Fibroblast of skin of abdomen (primary cell): ENCODE results near the gene MAGI2.

Experiments
- DNase-seq: peaks from one replicate; pipeline ENCODE4 v3.0.0-alpha.2; 2013

MAGI2 gene

DNA sequence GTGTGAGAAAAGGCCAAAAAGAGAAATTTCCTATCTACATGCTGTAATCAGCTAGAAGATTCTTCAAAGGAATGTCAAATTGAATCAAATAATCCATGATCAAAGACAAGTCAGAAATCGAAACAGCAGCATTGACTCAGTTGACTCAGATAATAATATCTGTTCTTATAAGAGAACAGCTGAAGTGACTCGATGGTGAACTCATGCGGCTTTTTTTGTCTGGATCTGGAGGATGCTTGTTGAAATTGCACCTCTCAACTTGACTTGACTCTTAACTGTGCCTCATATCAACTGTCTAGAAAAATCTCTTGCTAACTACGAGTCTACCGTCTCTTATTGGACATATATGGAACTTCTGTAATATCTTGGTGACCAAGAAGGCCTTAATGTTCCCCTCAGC is 1055.4 kb downstream of the MAGI2 start:
- DNase-seq = no peak

DNA sequence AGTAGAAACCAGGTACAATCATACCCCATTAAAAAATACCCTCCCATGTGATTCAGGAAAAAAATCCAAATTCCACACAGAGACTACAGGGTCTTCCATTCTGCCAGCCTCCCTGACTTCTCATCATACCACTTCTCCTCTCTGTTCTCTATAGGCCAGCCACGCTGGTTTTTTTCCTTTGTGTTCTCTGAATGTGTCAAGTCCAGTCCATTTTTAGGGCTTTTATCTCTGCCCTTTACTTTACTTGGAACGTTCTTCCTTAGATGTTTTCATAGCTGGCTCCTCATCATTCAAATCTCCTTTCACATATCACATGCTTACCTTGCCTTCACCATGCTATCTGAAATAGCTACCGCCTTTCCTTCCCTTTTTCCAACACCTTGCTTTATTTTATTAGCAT is 1057.3 kb downstream of the MAGI2 start:
- no peak for DNase-seq

- DNase-seq = peak; percentile 58
These were observed 1058.0 kb downstream of the MAGI2 start for GRCh38 chr7:78395298-78396036.

DNA sequence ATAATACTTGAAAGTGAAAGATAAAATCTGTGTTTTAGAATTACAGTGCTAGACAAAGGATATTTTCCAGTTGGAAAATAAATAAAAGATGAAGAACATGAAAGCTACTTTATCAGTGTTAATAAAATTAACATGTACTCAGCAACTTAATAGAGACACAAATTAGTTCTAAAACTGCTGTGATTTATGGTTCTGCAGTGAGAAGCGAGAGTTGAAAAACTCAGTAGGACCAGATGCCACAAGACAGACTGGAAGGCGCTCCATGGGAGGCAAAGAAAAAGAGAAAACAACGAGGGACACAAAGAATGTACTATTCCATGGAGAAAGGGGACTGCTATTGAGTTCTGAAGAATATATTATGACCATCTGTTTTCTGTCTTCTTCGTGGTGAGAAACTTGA is 1064.4 kb downstream of the MAGI2 start:
- no peak for DNase-seq

DNA sequence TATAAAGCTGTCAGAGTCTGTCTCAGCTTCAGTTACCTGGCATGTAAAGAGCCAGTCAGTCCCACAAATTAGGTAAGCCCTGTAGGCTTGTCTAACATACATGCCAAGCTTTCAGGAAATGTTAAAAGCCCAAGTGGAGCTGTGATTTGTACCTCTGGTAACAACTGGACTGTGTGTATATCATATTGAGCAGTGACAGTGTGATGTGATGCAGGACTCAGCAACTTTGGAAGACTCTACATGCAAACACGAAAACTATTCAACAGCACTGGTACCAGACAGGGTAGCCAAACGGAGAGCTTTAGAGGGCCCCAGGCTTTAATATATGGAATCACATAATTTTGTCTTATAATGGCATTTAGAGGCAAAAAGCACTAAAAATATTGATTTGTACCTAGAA is 1066.9 kb downstream of the MAGI2 start:
- no peak for DNase-seq

GRCh38 chr7:78383096-78383880 is 1070.2 kb downstream of the MAGI2 start:
- DNase-seq = no peak

GRCh38 chr7:78379148-78379547 is 1074.3 kb downstream of the MAGI2 start:
- peak; percentile 28 for DNase-seq

- DNase-seq = no peak
These were observed 1075.9 kb downstream of the MAGI2 start for GRCh38 chr7:78377532-78377931.

- DNase-seq = no peak
These were observed 1082.5 kb downstream of the MAGI2 start for GRCh38 chr7:78370936-78371335.

- peak; percentile 45 for DNase-seq
These were observed 1084.7 kb downstream of the MAGI2 start for GRCh38 chr7:78368771-78369170.

DNA sequence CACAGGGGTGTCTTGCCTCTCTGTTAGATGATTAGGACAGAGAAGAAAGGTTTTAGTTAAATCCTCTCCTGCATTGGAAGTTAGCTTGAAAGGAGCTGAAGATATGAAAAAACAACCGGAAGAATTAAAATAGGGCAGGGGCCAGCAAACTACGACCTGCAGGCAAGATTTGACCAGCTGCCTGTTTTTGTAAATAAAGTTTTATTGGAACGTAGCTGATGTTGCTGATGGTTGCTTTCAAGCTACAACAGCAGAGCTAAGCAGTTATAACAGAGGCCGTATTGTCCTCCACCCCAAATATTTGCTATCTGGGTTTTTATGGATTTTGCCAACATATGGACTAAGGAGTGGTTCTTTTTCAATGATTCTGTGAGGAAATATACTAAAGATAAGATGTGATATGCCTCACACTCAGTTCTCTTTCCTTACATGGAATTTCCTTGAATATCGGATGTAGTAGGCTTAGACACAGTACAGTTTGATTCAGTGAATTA is 1086.1 kb downstream of the MAGI2 start:
- no peak for DNase-seq

GRCh38 chr7:78363866-78364265 is 1089.6 kb downstream of the MAGI2 start:
- no peak for DNase-seq

DNA sequence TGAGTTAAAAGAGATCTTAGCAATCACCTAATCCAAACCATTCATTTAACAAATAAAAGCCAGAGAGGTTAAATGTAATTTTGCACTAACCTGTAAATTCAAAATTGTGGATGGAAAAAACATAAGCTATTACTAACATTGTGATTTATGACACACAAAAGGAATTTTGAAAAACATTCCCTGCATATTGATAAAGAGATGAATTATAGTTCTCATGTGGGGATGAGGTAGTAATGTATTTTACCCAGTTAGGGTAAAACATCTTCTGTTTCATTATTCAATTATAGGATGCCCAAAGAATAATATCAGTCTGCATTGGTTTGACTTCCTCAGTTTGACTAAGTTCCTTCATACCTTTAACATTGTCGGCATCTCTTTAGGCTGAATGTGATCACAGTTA is 1093.6 kb downstream of the MAGI2 start:
- DNase-seq = no peak

- no peak for DNase-seq
These were observed 1095.8 kb downstream of the MAGI2 start for GRCh38 chr7:78357709-78358108.

DNA sequence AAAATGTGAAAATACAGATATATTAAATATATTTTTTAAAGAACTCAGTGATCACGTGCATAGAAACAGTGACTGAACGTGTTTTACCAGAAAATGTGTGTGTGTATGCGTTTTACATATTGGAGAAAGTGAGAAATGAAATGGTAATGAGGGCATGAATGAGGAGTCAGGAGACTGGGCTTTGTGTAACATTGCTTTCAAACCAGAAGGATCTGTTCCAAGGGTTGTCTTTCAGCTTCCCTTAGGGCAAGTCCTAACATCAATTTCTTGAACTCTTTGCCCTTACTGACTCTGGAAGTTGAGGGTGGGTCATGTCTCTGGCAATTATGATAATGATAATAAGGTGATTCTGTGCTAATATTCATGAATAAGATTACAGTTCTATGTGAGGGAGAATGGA is 1097.6 kb downstream of the MAGI2 start:
- no peak for DNase-seq

DNA sequence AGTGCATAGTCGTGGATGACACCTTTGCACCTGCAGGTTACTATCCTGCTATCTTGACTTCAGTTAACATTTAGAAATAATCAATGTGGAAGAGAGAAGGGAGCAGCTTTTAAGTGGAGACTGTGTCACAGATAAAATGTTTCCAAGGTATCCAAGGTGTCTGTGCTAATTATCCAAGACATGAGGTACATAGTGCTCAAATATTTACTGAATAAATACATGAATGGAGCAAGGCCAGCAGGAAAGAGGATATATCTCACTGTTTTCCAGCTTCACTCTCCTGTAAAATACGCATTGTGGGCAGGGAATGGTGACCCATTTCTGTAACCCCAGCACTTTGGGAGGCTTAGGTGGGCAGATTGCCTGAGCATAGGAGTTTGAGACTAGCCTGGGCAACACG is 1102.5 kb downstream of the MAGI2 start:
- no peak for DNase-seq

DNA sequence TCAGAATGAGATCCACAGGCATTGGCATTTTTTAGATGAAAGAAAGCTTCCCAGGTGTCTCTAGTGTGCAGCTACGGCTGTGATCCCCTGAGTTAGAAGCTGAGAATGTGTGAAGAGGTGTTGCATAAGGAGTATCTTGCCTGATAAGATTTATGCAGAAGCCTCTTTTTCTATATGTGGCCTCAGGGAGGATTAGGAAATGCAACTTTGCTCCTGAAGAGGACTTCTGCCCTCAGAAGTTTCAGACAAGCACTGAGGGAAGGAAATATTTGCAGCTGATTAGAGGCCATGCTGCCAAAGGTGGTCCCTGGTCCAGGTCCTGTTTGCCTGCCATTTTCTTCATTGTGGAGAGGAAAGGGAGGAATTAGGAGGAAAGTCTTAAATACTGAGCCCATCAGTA is 1103.1 kb downstream of the MAGI2 start:
- no peak for DNase-seq

- DNase-seq = no peak
These were observed 1106.6 kb downstream of the MAGI2 start for GRCh38 chr7:78346827-78347226.

DNA sequence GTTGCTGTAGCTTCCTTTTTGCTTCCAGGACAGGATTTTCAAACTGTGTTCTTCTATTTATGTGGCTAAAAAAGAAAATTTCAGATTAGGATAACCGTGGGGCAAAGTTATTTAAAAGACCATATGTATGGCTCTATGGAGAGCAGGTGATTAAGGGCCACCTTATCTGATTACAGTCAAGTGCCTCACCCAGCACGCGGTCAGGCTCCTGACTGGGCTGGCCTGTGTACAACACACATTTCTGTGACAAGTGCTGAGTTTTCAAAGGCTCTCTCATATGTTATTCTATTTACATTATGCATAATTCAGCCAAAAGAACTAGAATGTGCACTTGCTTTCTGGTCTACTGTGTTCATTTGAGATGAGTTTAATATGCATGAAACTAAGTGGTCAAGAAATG is 1107.5 kb downstream of the MAGI2 start:
- DNase-seq = no peak

DNA sequence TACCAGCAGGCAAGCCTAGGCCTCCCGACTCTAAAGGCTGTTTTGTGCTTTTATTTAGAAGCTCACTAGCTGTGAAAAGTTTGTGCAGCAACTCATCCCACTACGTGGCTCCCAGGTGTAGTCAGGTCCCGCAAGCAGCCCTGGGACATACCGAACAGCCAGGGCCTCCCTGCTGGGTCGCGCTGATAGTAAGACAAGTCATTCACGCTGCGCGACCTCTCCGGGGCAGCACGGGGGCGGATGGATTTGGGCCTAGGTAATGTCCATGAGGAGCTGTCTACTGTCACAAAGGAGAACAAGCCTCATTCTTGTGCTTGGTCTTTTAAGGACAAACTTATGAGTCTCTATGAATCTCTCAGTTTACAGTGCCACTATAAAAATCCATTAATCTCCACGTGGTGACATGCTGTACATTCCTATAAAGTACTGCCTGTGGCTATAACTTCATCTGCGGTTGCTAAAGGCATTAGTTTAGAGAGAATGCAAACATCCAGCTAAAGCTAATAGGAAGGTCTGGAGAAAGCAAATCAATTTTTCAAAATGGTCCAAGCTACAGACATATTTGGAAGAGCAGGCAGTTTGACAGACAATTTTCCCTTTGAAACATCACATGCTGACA is 1108.1 kb downstream of the MAGI2 start:
- DNase-seq = peak; percentile 45

DNA sequence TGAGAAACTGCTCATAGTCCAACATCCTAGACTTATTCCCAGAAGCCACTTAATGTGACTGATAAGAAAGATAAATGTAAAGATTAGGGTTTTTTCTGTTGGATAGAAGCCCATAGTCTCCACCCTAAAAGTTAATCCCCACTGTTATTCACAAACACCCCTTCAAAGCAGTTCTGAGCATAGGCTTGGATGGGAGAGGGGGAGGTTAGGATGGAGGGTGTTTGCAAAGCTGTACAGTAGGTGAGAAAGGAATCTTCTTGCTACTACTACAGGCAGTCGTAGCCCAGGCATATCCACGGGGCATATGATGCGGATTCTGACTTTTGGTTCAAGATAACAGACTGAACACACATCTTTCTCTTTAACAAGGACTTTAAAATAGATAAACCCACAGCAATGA is 1119.0 kb downstream of the MAGI2 start:
- DNase-seq = no peak

- DNase-seq = no peak
These were observed 1119.7 kb downstream of the MAGI2 start for GRCh38 chr7:78333530-78334425.
